M059J (cell line): Measurements from ENCODE around the gene FRMD3. TPM values are rescaled to one million over a fixed set of nuclear protein-coding genes. Genes with fewer than 3 reads are reported as not detected.

Experiments
- DNase-seq: peaks from one replicate; pipeline ENCODE4 v3.0.0-alpha.2; 2012; ENCODE audit warnings: low read depth
- total RNA-seq: library from RNA; depleted of rRNA; stranded (reverse); fragments of >200 nt; shearing (Covaris generic); gene quantifications from 2 replicates; pipeline ENCODE4 v1.2.3, GENCODE V29; 2014

The FRMD3 gene
- total RNA-seq, 1 experiment from 2014 or later, result 5.0 TPM

GRCh38 chr9:83432877-83433550 is 105.2 kb downstream of the FRMD3 start:
- no peak for DNase-seq

- DNase-seq, result peak; percentile 99
Measured at GRCh38 chr9:83432104-83432627, 106.0 kb downstream of the FRMD3 start.

GRCh38 chr9:83431101-83432060 is 106.8 kb downstream of the FRMD3 start:
- DNase-seq, result peak; percentile 81

GRCh38 chr9:83430681-83431080 is 107.5 kb downstream of the FRMD3 start:
- DNase-seq, result peak; percentile 80

- DNase-seq, result no peak
Measured at GRCh38 chr9:83429229-83429628, 109.0 kb downstream of the FRMD3 start.

GRCh38 chr9:83425240-83425639 is 113.0 kb downstream of the FRMD3 start:
- DNase-seq, result peak; percentile 76

- no peak for DNase-seq
Measured at GRCh38 chr9:83424831-83425230, 113.4 kb downstream of the FRMD3 start.

- no peak for DNase-seq
Measured at GRCh38 chr9:83423815-83424707, 114.1 kb downstream of the FRMD3 start.

- DNase-seq, result no peak
Measured at GRCh38 chr9:83422527-83422926, 115.7 kb downstream of the FRMD3 start.

- no peak for DNase-seq
Measured at GRCh38 chr9:83420486-83420885, 117.7 kb downstream of the FRMD3 start.

- DNase-seq, result no peak
Measured at GRCh38 chr9:83419961-83420360, 118.2 kb downstream of the FRMD3 start.

GRCh38 chr9:83418283-83418682 is 119.9 kb downstream of the FRMD3 start:
- DNase-seq, result peak; percentile 49

- no peak for DNase-seq
Measured at GRCh38 chr9:83413367-83413766, 124.8 kb downstream of the FRMD3 start.

GRCh38 chr9:83410701-83411100 is 127.5 kb downstream of the FRMD3 start:
- peak; percentile 34 for DNase-seq

GRCh38 chr9:83406921-83407320 is 131.3 kb downstream of the FRMD3 start:
- DNase-seq, result no peak

GRCh38 chr9:83405759-83406158 is 132.4 kb downstream of the FRMD3 start:
- DNase-seq, result no peak

- peak; percentile 23 for DNase-seq
Measured at GRCh38 chr9:83403527-83404238, 134.5 kb downstream of the FRMD3 start.

- DNase-seq, result no peak
Measured at GRCh38 chr9:83401328-83401900, 136.8 kb downstream of the FRMD3 start.

GRCh38 chr9:83396813-83397212 is 141.4 kb downstream of the FRMD3 start:
- no peak for DNase-seq

- no peak for DNase-seq
Measured at GRCh38 chr9:83396342-83396741, 141.9 kb downstream of the FRMD3 start.

- DNase-seq, result no peak
Measured at GRCh38 chr9:83392228-83392627, 146.0 kb downstream of the FRMD3 start.
